ENCODE results near the gene BMERB1.
"Not testable (repeated sequence)": the region's sequence is repeated elsewhere in the genome, so short reads cannot be mapped to it uniquely, and the experiment has no call there.

DNA sequence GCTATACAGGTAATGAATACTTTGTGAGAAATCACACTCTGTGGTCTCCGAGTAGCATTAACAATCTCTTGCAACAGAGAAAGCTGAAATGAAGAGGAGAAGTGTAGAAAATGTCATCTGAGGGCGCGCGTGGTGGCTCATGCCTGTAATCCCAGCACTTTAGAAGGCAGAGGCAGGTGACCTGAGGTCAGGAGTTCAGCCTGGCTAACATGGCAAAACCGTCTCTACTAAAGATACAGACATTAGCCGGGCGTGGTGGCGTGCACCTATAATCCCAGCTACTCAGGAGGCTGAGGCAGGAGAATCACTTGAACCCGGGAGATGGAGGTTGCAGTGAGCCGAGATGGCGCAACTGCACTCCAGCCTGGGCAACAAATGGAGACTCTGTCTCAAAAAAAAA is 20.5 kb downstream of the BMERB1 start:
- TF ChIP-seq, protein P1, sequence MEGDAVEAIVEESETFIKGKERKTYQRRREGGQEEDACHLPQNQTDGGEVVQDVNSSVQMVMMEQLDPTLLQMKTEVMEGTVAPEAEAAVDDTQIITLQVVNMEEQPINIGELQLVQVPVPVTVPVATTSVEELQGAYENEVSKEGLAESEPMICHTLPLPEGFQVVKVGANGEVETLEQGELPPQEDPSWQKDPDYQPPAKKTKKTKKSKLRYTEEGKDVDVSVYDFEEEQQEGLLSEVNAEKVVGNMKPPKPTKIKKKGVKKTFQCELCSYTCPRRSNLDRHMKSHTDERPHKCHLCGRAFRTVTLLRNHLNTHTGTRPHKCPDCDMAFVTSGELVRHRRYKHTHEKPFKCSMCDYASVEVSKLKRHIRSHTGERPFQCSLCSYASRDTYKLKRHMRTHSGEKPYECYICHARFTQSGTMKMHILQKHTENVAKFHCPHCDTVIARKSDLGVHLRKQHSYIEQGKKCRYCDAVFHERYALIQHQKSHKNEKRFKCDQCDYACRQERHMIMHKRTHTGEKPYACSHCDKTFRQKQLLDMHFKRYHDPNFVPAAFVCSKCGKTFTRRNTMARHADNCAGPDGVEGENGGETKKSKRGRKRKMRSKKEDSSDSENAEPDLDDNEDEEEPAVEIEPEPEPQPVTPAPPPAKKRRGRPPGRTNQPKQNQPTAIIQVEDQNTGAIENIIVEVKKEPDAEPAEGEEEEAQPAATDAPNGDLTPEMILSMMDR (IDR thresholded peaks at IDR 0.05), result not testable (repeated sequence)
- TF ChIP-seq, protein P2, sequence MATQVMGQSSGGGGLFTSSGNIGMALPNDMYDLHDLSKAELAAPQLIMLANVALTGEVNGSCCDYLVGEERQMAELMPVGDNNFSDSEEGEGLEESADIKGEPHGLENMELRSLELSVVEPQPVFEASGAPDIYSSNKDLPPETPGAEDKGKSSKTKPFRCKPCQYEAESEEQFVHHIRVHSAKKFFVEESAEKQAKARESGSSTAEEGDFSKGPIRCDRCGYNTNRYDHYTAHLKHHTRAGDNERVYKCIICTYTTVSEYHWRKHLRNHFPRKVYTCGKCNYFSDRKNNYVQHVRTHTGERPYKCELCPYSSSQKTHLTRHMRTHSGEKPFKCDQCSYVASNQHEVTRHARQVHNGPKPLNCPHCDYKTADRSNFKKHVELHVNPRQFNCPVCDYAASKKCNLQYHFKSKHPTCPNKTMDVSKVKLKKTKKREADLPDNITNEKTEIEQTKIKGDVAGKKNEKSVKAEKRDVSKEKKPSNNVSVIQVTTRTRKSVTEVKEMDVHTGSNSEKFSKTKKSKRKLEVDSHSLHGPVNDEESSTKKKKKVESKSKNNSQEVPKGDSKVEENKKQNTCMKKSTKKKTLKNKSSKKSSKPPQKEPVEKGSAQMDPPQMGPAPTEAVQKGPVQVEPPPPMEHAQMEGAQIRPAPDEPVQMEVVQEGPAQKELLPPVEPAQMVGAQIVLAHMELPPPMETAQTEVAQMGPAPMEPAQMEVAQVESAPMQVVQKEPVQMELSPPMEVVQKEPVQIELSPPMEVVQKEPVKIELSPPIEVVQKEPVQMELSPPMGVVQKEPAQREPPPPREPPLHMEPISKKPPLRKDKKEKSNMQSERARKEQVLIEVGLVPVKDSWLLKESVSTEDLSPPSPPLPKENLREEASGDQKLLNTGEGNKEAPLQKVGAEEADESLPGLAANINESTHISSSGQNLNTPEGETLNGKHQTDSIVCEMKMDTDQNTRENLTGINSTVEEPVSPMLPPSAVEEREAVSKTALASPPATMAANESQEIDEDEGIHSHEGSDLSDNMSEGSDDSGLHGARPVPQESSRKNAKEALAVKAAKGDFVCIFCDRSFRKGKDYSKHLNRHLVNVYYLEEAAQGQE (IDR thresholded peaks at IDR 0.05; ENCODE audit: insufficient read depth in 1 of 2, low read depth in 2 of 2, low read length in 1 of 2), result not testable (repeated sequence)
